ENCODE results near the gene IGFL1. TPM values are rescaled to one million over a fixed set of nuclear protein-coding genes. Genes with fewer than 3 reads are reported as not detected.
"Not testable (repeated sequence)": the region's sequence is repeated elsewhere in the genome, so short reads cannot be mapped to it uniquely, and the experiment has no call there.

IGFL1 gene
- total and polyA plus RNA-seq, 4 donors = not detected

DNA sequence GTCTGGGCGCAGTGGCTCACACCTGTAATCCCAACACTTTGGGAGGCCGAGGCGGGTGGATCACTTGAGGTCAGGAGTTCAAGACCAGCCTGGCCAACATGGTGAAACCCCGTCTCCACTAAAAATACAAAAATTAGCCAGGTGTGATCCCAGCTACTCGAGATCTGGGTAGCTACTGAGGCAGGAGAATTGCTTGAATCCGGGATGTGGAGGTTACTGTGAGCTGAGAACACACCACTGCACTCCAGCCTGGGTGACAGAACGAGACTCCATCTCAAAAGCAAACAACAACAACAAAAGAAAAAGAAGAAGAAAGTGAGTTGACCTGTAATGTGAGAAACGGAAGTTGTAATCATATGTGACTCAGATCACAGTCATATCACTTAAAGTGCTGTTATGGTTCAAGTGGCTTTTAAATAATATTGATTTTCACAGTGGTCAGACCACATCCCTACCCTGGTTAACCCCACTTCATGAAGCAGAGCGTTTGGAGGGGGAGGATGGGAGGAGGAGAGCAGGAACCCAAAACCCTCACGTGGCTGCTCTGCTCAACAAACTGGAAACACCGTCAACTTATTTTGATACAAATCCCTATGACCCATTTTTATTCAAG is 33.2 kb downstream of the IGFL1 start:
- H3K36me3 ChIP-seq (ENCODE audit: control insufficient read depth in 4 of 4, insufficient read depth in 4 of 4, low read length in 4 of 4); H3K4me1 ChIP-seq (ENCODE audit: control insufficient read depth in 5 of 5, insufficient read depth in 5 of 5, low read length in 5 of 5); H3K9me3 ChIP-seq (ENCODE audit: control insufficient read depth in 4 of 4, insufficient read depth in 3 of 4, low read length in 3 of 4); H3K27me3 ChIP-seq (ENCODE audit: control insufficient read depth in 3 of 3, insufficient read depth in 3 of 3, low read length in 2 of 3); DNase-seq; H3K27ac ChIP-seq (ENCODE audit: low read depth in 1 of 2, low read length in 1 of 2); H3K4me3 ChIP-seq; H3K9ac ChIP-seq (ENCODE audit: insufficient read depth in 1 of 2, low read length in 2 of 2): not testable (repeated sequence)
- ATAC-seq (ENCODE audit: insufficient read depth, low FRiP score) = peak; percentile 56
- 34 to 50% methylated on average over 11 of the region's 11 CpGs for WGBS, 2 donors

DNA sequence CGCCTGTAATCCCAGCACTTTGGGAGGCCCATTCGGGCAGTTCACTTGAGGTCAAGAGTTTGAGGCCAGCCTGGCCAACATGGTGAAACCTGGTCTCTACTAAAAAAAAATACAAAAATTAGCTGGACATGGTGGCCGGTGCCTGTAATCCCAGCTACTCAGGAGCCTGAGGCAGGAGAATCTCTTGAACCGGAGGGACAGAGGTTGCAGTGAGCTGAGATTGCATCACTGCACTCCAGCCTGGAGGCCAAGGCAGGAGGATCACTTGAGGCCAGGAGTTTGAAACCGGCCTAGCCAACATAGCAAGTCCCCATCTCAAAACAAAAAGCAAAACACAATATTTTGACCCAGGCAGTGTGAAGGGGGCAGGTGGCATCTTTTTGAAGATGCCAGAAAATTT is 35.3 kb downstream of the IGFL1 start:
- H3K9ac ChIP-seq (ENCODE audit: insufficient read depth in 1 of 2, low read length in 2 of 2); H3K27me3 ChIP-seq (ENCODE audit: control insufficient read depth in 3 of 3, insufficient read depth in 3 of 3, low read length in 2 of 3); H3K9me3 ChIP-seq (ENCODE audit: control insufficient read depth in 4 of 4, insufficient read depth in 3 of 4, low read length in 3 of 4); H3K4me1 ChIP-seq (ENCODE audit: control insufficient read depth in 5 of 5, insufficient read depth in 5 of 5, low read length in 5 of 5); DNase-seq; H3K4me3 ChIP-seq; ATAC-seq (ENCODE audit: insufficient read depth, low FRiP score); H3K36me3 ChIP-seq (ENCODE audit: control insufficient read depth in 4 of 4, insufficient read depth in 4 of 4, low read length in 4 of 4); H3K27ac ChIP-seq (ENCODE audit: low read depth in 1 of 2, low read length in 1 of 2): not testable (repeated sequence)
- 69 to 81% methylated on average over 5 of the region's 5 CpGs for WGBS, 2 donors

DNA sequence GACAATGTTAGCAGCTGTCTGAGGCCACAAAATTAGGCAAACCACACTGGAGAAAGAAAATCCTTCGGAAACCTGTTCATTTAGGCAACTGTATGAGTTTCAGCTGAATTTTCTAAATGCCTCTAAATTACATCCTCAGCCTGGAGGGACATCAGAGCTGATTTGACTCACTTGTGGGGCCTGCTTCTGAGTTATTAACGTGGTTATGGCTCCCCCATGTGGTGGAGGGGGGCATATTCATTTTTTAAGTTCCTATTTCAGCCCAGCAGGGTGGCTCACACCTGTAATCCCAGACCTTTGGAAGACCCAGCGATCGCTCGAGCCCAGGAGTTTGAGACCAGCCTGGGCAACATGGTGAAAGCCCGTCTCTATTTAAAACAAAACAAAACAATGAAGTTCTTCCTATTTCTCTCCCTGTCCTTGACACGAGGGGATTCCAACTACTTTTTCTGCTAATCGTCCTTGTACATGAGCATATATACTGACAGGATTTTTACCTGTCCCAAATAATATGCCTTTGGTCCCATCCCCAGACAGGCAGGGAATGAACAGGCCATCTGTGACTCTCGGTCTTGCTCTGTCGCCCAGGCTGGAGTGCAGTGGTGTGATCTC is 35.8 kb downstream of the IGFL1 start:
- ATAC-seq (ENCODE audit: insufficient read depth, low FRiP score) = peak; percentile 78
- Histone ChIP-seq H3K9me3 (ENCODE audit: control insufficient read depth in 4 of 4, insufficient read depth in 3 of 4, low read length in 3 of 4) (peaks cover 0 to 3% (median 0%) of the 10 kb centered on the region in 4 donors), H3K4me3 (no peak overlapping the region), H3K4me1 (ENCODE audit: control insufficient read depth in 5 of 5, insufficient read depth in 5 of 5, low read length in 5 of 5) (no peaks in the 10 kb centered on the region), H3K27me3 (ENCODE audit: control insufficient read depth in 3 of 3, insufficient read depth in 3 of 3, low read length in 2 of 3) (peaks cover 0 to 3% (median 2%) of the 10 kb centered on the region in 3 donors), H3K27ac (ENCODE audit: low read depth in 1 of 2, low read length in 1 of 2) (no peak overlapping the region), H3K9ac (ENCODE audit: insufficient read depth in 1 of 2, low read length in 2 of 2) (no peak overlapping the region), H3K36me3 (ENCODE audit: control insufficient read depth in 4 of 4, insufficient read depth in 4 of 4, low read length in 4 of 4) (no peaks in the 10 kb centered on the region)
- WGBS, 2 donors = 21 to 22% methylated on average over 10 of the region's 10 CpGs
- DNase-seq = peak; percentile 82 to 87 (median 86)
- TF ChIP-seq, protein P1, sequence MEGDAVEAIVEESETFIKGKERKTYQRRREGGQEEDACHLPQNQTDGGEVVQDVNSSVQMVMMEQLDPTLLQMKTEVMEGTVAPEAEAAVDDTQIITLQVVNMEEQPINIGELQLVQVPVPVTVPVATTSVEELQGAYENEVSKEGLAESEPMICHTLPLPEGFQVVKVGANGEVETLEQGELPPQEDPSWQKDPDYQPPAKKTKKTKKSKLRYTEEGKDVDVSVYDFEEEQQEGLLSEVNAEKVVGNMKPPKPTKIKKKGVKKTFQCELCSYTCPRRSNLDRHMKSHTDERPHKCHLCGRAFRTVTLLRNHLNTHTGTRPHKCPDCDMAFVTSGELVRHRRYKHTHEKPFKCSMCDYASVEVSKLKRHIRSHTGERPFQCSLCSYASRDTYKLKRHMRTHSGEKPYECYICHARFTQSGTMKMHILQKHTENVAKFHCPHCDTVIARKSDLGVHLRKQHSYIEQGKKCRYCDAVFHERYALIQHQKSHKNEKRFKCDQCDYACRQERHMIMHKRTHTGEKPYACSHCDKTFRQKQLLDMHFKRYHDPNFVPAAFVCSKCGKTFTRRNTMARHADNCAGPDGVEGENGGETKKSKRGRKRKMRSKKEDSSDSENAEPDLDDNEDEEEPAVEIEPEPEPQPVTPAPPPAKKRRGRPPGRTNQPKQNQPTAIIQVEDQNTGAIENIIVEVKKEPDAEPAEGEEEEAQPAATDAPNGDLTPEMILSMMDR (IDR thresholded peaks at IDR 0.05; ENCODE audit: control extremely low read depth, extremely low read depth) = peak; percentile 96

DNA sequence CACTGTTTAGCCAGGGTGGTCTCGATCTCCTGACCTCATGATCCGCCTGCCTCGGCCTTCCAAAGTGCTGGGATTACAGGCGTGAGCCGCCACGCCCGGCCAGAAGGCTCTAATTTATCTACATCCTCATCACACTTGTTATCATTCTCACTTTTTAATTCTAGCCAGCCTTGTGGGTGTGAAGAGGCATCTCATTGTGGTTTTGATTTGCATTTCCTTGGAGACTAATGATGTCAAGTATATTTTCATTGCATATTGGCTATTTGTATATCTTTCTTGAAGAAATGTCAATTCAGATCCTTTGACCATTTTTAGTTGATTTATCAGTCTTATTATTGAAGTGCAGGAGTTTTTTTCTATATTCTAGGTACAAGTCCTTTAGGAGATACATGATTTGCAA is 39.6 kb downstream of the IGFL1 start:
- H3K36me3 ChIP-seq (ENCODE audit: control insufficient read depth in 4 of 4, insufficient read depth in 4 of 4, low read length in 4 of 4) = no peaks in the 10 kb centered on the region
- TF ChIP-seq, protein P1 (IDR thresholded peaks at IDR 0.05; ENCODE audit: control extremely low read depth, extremely low read depth) = no peak
- no peak overlapping the region for H3K27ac ChIP-seq (ENCODE audit: low read depth in 1 of 2, low read length in 1 of 2)
- peaks cover 0 to 7% (median 3%) of the 10 kb centered on the region in 3 donors for H3K27me3 ChIP-seq (ENCODE audit: control insufficient read depth in 3 of 3, insufficient read depth in 3 of 3, low read length in 2 of 3)
- WGBS, 2 donors = 83 to 94% methylated on average over 7 of the region's 7 CpGs
- H3K4me3 ChIP-seq = no peak overlapping the region
- no peaks in the 10 kb centered on the region for H3K9me3 ChIP-seq (ENCODE audit: control insufficient read depth in 4 of 4, insufficient read depth in 3 of 4, low read length in 3 of 4)
- DNase-seq (no peak), ATAC-seq (ENCODE audit: insufficient read depth, low FRiP score) (no peak)
- no peak overlapping the region for H3K9ac ChIP-seq (ENCODE audit: insufficient read depth in 1 of 2, low read length in 2 of 2)
- H3K4me1 ChIP-seq (ENCODE audit: control insufficient read depth in 5 of 5, insufficient read depth in 5 of 5, low read length in 5 of 5) = peaks cover 0 to 2% (median 0%) of the 10 kb centered on the region in 5 donors
